ENCODE data around the gene ANO2.
"Not testable (repeated sequence)": the region's sequence is repeated elsewhere in the genome, so short reads cannot be mapped to it uniquely, and the experiment has no call there.

ANO2 gene

DNA sequence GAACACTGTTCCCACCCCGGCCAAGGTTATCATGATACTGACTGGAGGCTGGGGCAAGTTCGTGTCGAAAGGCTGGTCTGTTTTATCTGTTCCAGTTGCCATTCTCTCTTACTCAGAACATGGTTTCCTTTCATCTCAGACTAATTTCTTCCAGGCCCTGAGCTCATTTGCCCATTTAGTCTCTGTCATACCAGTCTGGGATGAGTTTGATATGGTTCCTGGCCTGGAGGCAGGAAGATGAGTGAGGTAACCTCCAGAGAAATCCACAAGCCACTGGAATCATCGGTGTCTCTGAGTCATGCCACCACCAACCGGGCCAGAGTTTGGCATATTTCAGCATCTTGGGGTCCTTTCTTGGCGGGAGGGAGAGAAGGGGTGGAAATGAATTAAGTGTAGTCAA lies 398.4 kb downstream of the ANO2 start:
- no peak for DNase-seq (ENCODE audit: low read depth)

DNA sequence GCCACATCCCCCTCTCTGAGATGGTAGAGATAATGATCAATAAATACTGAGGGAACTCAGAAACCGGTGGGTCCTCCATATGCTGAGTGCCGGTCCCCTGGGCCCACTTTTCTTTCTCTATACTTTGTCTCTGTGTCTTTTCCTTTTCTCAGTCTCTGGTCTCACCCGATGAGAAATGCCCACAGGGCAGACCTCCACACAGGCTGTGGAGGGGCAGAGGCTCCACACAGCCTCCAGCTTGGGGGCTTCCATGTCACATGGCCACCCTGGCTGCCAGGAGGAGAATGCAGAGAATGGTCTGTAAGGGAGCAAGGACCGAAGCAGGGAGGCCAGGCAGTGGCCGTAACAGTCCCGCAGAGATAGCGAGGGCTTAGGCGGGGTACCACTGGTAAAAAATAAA lies 407.3 kb downstream of the ANO2 start:
- no peak for DNase-seq (ENCODE audit: low read depth)

DNA sequence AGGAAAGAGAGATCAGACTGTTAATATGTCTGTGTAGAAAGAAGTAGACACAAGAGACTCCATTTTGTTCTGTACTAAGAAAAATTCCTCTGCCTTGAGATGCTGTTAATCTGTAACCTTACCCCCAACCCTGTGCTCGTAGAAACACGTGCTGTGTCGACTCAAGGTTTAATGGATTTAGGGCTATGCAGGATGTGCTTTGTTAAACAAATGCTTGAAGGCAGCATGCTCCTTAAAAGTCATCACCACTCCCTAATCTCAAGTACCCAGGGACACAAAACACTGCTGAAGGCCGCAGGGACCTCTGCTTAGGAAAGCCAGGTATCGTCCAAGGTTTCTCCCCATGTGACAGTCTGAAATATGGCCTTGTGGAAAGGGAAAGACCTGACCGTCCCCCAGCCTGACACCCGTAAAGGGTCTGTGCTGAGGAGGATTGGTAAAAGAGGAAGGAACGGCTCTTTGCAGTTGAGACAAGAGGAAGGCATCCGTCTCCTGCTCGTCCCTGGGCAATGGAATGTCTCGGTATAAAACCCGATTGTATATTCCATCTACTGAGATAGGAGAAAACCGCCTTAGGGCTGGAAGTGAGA lies 407.9 kb downstream of the ANO2 start:
- not testable (repeated sequence) for DNase-seq (ENCODE audit: low read depth)

DNA sequence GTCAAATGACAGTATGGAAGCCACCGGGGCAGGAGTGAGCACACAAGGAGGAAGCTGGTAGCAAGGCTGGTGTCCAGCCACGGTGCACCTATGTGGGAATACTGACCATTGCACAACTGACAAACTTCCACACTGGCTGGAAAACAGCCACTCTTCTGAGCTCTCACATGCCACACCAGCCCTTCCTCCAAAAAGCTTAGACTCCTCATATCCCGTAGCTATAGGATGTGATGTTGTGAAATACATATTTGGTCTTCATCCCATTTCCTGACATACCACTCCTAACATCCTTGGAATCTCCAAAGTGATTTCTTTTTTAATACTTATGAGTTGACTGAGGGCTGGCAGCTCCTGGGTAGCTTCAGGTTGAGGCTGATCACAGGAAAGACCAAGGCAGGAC lies 409.5 kb downstream of the ANO2 start:
- no peak for DNase-seq (ENCODE audit: low read depth)

DNA sequence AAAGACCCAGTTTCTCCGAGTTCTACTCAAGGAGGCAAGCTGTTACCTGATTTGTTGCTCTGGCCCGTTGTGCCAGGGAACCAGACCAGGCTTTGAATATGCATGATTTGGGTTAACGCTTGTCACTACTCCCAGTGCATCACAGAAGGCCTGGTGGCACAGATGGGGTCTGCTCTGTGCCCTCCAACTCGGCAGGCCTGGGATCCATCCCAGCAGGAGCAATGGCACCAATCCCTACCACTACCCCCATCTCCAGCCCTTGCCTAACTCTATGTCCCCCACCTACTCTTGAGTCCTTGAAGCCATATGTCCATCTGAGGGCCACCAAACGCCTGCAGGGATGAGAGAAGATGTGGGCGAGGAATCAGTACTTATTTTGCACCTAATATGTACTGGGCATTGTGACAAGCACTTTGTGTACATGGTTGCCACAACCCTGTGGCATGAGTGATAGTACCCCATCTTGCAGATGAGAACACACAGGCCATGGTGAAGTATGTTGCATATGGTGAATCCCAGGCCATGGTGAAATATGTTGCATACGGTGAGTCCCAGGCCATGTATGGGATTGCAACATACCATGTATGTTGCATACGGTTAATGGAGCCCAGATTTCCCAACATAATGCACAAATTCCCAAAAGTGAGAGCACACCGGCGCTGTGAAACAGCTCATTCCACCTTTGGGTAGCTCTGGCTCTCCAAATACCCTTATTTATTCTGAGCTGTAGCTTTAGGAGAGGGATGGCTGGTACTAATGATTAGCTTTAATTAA lies 410.4 kb downstream of the ANO2 start:
- DNase-seq (ENCODE audit: low read depth): no peak

DNA sequence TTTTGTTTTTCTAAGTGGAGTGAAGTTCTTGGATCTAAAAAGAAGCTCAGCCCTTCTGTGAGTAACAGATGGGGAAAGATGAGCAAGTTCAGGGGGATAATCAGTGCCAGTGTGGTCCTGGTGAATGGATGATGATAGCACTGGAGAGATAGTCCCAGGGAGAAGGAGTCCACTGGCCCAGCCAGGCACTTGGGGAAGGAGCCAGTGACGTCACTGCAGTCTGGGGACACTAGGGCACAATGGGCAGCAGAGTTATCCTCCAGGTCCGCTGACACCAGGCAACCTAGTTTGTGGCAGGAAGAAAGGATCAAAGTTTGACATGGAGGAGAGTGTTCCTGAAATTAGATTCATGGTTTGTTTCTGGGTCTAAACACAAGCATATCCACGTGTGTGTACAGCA lies 411.7 kb downstream of the ANO2 start:
- DNase-seq (ENCODE audit: low read depth): no peak

DNA sequence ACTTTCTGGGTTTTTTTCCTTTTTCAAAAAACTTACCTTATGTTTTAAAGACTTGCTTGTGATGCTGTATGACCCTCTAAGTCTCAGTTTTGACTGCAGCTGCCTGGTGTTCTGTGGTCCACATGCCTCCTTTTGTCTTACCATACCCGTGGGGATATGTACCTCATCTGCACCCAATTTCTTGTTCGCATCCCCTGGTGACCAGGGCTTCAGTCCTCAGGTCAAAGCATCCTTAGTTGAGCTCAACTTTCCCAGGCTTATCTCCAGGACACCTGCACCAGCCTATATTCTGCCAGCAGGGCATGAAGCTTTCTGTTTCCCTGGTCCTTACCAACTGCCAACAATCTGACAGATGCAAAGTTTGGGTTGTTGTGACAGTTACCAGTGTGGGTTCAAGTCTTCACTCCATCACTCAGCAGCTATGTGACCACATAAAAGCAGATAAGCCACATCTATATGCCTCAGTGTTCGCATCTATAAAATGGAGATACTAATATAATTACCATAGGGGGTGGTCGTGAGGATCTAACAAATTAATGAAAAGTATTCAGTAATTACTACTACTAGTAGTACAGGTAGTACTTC lies 419.2 kb downstream of the ANO2 start:
- DNase-seq (ENCODE audit: low read depth): no peak

DNA sequence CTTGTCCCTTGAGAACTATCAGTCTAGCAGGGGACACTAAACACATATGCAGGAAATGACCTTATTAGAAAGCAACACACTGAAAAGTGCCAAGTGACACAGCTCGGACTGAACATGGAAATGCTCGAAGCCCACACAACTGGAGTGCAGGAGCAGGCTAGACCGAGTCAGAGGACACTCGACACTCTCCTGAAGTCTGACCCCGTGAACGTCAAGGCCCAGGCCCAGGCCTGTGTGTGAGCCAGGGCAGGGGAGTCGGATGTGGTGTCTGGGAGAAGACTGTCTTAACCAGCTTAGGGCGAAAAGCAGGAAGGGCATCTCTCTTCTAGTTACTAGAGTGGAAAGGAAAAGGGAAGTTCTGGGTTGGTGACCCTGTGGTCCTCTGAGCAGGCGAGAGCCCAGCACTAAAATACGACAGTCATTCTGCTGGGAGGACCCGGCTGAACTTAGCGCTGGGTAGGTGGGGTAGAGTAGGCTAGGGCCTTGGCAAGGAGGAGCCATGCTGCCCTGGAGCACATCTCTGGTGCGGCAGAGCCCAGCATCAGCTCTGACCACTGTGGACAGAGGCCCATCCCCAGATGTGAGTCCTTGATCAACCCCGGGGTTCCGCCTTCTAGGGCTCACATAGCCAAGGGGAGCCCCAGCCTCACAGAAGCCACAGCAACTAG lies 420.2 kb downstream of the ANO2 start:
- no peak for DNase-seq (ENCODE audit: low read depth)

DNA sequence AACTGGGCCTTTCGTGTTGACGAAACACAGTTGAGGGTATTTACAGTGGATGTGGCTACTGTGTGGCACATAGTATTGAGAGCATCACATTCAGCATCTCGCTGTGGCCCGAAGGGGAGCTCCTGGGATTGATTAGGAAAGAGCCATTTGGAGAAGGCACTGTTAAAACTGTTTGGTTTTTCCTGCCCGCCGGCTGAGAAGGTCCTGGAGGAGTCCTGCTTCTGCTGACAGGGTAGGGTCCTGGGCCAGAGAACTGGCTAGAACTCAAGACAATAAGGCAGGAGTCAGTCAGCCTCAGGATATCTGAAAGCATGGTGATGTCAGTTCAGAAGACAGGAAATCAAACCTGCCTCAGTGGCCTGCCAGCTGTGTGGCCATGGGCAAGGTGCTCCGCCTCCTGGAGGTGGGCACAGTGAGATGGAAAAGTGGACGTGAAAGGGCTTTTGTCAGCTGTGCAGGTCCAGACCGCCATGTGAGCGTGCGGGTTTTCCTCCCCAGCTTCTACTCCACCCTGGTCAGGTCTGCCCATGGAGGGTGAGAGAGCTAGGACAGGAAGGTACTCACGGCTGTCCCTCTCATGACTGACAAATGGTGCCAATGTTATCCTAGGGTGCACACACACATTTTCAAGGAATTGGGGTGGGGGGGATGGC lies 420.8 kb downstream of the ANO2 start:
- no peak for DNase-seq (ENCODE audit: low read depth)

DNA sequence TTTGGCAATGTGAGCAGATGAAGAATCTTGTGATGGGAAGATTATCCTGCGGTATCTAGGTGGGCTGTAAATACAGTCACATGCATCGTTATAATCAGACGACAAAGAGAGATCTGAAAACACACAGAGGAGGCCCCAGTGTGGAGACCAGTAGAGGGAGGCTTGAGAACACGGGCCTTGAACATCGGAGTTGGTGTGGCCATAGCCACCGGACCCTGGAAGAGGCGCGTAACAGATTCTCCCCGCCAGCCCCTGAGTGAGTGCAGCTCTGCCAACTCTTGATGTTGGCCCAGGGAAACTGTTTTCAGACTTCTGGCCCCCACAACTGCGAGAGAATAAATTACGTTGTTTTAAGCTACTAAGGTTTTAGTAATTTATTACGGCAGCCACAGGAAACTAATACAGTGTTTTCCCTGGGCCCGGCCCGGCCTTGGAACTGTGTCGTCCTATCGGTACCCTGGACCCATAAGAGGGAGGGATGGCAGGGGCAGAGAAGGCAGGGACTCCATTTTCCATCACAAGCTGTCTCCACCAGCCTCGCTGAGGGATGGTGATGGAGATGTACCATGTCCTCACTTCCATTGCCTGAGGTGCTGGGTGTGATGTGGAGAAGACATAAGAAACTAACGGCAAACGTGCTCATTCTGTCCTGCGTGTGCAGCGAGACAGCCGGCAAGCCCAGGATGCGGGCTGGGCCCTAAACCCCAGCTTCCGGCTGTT lies 421.5 kb downstream of the ANO2 start:
- DNase-seq (ENCODE audit: low read depth): no peak

DNA sequence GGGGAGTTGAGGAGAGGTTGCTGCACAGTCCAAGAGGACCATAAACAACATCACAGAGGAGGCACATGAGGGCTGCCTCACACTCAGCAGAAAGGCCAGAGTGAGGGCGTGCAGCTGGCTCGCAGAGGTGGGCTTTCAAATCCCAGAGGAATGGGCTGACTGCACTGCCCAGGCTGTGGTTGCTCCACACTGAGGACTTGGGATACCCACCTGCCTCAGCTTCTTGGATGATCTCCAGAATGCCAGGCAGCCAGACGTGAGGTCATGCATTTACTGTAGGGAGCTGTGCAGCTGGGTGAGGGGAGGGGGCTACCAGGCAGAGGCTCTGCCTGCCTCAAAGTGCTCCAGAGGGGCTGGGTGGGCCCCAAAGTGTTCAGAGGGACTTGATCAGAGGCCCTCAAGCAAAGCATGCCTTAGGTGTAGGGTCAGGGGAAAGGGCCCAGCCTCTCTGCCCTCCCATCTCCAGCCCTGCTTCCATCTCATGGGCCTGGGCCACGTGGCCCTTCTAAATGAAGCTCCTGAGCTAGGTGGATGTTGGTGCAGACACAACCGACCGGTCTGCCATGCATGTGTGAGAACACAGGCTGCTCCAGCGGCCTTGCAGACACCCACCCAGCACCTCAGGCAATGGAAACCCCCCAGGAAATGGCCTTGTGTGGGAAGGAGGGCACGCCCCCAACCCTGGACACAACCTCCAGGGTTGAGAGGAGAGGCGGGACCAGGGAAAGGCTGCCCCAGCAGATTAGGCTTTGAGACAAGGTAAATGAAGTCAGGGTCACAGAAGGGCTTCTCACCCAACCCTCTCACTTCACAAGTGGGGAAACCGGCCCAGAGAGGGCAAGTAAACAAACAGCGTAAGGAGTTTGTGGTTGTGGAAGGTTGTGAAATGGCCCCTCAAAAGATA lies 422.4 kb downstream of the ANO2 start:
- no peak for DNase-seq (ENCODE audit: low read depth)

DNA sequence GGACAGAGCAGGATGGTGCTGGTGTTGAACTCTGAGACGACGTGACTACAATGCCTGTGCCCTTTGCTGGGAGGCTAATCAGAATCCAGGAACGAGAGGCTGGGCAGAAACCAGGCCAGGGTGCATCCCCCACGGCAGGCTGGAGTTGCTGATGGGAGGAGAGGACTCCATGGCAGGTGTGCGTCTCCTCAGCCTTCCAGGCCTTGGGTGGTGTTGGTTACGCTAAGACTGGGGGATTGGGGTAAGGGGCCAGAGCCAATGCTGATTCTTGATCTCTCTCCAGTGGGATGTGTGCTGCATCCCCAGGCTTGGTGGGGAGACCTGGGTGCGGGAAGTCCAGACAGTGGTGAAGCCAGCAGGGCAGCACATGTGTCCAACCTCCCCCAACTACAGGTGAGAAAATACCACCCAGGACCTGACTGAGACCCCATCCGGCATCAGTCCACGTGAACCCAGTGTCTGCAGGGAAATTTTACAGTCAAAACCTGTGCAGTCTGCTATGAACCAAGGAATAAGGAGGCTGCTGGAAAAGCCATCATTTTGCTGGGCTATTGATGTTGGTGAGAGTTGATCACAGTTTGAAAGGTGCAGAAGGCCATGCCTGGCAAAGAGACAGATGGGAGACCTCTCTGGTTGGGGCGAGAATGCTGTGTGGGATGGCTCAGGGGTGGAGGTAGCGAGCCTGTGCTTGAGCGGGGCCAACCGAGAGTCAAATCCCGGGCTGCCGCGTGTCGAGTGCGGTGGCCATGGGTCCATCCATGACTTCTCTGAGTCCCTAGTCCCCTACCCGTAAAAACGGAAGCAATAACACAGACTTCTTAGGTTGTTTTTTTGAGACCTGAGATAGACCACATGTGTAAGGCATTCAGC lies 423.4 kb downstream of the ANO2 start:
- no peak for DNase-seq (ENCODE audit: low read depth)

DNA sequence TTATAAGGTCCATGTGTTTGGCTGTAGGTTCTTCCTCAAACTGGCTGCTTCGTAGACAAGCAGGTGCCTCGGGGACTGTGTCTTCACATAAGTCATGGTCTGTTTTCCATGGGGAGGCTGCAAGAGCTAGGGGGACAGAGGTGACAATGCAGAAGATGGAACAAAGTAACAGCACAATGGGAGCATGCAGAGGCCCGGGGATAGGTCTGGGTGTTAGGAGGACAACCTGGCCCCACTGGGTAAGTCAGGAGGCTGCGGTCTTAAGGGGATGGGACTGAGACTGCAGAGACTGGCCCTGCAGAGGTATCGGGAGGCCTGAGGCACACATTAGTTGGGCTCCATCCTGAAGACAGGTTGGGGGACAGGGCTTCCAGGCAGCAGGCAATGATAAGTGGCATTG lies 424.2 kb downstream of the ANO2 start:
- DNase-seq (ENCODE audit: low read depth): no peak

DNA sequence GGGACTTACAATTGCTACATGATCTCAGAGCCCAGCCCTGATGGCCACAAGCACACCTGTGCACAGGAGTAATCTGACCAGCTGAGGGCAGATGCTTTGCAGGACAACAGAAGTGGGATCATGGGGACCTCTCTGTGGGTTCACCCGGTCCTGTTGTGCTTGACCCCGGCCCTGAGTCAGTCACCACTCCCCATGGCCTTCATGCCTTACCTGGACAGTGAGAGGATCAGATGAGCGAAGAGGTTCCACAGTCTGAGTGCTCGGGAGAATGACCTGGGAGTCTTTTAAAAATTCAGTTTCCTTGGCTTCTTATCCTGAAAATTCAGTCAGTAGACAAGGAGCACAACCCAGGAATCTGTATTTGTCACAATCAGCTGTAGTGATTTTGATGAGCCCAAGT lies 425.0 kb downstream of the ANO2 start:
- no peak for DNase-seq (ENCODE audit: low read depth)

DNA sequence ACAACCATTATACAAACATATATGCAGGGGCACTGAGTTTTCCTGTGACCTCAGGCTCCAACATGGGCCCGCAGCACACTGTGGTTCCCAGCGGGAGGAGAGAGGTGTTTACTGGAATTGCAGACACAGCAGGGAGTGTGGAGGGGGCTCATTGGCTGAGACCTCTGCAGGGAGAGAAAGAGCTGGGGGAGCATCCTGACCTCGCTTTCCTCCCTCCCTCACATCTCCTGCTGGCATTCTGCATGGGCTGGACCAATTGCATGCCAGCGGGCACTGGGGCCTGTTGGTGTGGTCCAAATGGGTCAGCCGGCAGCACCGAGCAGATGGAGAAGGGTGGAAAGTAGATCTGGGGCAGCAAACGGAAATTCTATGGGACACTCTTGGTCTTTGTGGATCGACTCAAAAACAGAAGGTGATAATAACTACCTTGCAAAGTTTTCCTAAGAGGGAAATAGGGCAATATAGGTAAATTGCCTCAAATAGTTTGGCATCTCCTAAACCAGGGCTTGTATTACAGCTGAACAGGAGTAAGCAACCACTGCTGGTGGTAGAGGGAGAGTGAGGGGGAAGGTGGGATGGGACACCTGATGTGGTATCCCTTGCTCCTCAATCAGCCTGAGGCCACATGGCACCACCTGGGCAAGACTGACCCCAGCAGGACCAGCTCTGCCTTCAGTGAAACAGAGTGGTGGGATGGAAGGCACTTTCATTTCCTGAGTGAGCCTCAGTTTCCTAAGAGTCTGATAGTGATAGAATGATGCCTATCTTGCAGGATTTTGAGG lies 426.3 kb downstream of the ANO2 start:
- no peak for DNase-seq (ENCODE audit: low read depth)

DNA sequence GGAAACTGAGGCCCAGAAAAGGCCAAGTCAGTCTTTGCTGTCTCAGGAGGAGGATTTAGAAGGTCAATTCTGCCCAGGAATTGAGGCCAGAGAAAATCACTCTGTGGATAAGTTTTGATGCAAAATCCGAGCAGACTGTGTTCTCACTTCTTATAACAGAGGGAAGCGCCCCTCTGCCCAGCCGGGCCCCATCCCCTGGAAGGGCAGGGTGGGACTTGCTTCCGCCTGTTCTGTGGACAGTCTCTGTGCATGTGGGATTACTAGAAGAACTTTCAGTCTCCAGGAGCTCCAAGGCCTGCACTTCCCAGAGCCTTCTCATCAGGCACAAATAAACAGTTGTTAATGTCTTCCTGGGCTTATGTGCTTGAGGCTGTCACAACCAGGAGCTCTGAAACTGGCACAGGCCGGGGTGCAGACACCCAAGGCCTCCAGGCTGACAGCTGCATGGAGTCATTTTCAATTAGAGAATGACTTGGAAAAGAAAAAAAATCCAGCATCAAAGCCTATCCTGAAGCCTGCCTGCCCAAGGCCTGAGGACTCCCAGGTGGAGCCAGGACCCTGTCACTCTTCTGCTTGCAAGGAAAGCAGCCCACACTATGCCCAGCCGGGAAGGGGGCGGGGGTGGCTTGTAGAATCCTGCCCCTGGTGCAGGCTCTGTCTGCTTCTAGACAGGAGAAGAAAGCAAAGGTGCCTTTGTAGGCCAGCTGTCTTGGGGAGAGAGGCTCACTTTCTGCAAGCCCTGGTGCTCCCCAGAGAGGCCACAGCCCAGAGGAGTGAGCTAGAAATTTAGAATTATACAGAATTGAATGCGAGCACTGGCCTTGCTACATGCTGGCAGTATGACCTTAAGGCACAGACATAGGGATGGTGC lies 428.5 kb downstream of the ANO2 start:
- DNase-seq (ENCODE audit: low read depth): no peak

DNA sequence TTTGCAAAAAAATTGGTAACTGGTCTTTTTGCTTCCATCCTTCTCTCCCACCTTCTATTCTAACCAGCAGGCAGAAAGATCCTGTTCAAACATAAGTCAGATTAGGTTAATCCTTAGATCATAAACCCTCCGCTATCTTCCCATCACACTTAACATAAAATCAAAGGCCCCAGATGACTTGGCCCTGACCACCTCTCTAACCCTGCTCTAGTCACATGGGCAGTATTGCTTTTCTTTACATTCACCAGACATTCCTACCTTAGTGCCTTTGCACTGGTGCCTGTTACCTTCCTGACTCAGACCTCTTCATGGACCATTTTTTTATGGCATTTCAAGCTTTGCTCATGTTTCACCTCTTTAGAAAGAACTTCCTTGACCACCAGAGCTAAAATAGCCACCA lies 429.6 kb downstream of the ANO2 start:
- no peak for DNase-seq (ENCODE audit: low read depth)

DNA sequence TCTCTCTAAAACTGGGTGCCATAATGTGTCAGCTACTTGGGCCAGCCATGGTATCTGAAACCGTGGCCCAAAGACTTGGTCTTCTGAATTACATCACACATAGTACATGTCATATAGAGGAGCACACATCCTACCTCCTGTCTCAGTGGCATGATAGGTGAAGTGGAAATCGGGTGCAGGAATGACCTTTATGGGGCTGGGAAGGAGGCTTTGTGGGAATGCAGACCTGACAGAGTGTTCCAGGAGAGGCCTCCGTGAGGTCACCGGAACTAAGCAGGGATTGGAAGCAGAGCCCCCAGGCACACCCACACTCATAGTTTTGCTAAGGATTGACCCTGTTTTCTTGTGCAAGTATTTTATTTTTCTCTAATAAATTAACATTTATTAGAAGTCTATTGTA lies 430.5 kb downstream of the ANO2 start:
- DNase-seq (ENCODE audit: low read depth): no peak
